ENCODE measurements around the gene DGKI. TPM values are rescaled to one million over a fixed set of nuclear protein-coding genes. Genes with fewer than 3 reads are reported as not detected.

Gene DGKI
- total and polyA plus RNA-seq, 2 donors (not counting 1 experiment from before 2014, with no cell fraction given), result 0.74 to 2.1 TPM

- Histone ChIP-seq H3K4me2 (ENCODE audit: extremely low read depth, insufficient read depth, low read length) (no peak overlapping the region), H4K20me1 (ENCODE audit: control insufficient read depth, extremely low read depth, insufficient read depth, low read length) (no peaks in the 10 kb centered on the region), H3K9me3 (ENCODE audit: control insufficient read depth, insufficient read depth, low read depth, low read length) (no peaks in the 10 kb centered on the region), H3K36me3 (ENCODE audit: control insufficient read depth, insufficient read depth, low read length) (peaks cover 13% of the 10 kb centered on the region), H3K79me2 (ENCODE audit: control insufficient read depth, insufficient read depth, low read length) (no peaks in the 10 kb centered on the region), H3K27ac (ENCODE audit: insufficient read depth, low read length) (no peak overlapping the region), H3K4me1 (ENCODE audit: control insufficient read depth, extremely low read depth, insufficient read depth, low read length) (no peaks in the 10 kb centered on the region), H3K4me3 (replicated peaks in 1 of 4; ENCODE audit: control extremely low read depth in 1 of 4, insufficient read depth in 1 of 4, low read depth in 3 of 4, low read length in 4 of 4) (no peak overlapping the region), H3K9ac (ENCODE audit: insufficient read depth, low read length) (no peak overlapping the region), H2AFZ (ENCODE audit: low read length) (no peak overlapping the region), H3K27me3 (ENCODE audit: control insufficient read depth, insufficient read depth, low read length) (no peaks in the 10 kb centered on the region)
- DNase-seq (ENCODE audit: low read depth in 2 of 2), result no peak
- TF ChIP-seq CTCF (conservative IDR thresholded peaks at IDR 0.05 in 1 of 2, IDR thresholded peaks at IDR 0.05 in 1 of 2; ENCODE audit: low read depth in 1 of 2, low read length in 2 of 2) (no peak), EZH2 (IDR thresholded peaks at IDR 0.05; ENCODE audit: low read length, missing control alignments) (no peak)
Observed at GRCh38 chr7:137891016-137891655, 44.4 kb upstream of the DGKI start.

- peaks cover 2% of the 10 kb centered on the region for H3K79me2 ChIP-seq (ENCODE audit: control insufficient read depth, insufficient read depth, low read length)
- no peak overlapping the region for H3K4me2 ChIP-seq (ENCODE audit: extremely low read depth, insufficient read depth, low read length)
- TF ChIP-seq EZH2 (IDR thresholded peaks at IDR 0.05; ENCODE audit: low read length, missing control alignments), result no peak
- TF ChIP-seq CTCF (conservative IDR thresholded peaks at IDR 0.05 in 1 of 2, IDR thresholded peaks at IDR 0.05 in 1 of 2; ENCODE audit: low read depth in 1 of 2, low read length in 2 of 2), result no peak
- H3K4me1 ChIP-seq (ENCODE audit: control insufficient read depth, extremely low read depth, insufficient read depth, low read length), result no peaks in the 10 kb centered on the region
- H3K9ac ChIP-seq (ENCODE audit: insufficient read depth, low read length), result no peak overlapping the region
- no peak for DNase-seq (ENCODE audit: low read depth in 2 of 2)
- no peaks in the 10 kb centered on the region for H4K20me1 ChIP-seq (ENCODE audit: control insufficient read depth, extremely low read depth, insufficient read depth, low read length)
- peaks cover 11% of the 10 kb centered on the region for H3K36me3 ChIP-seq (ENCODE audit: control insufficient read depth, insufficient read depth, low read length)
- no peaks in the 10 kb centered on the region for H3K9me3 ChIP-seq (ENCODE audit: control insufficient read depth, insufficient read depth, low read depth, low read length)
- no peak overlapping the region for H2AFZ ChIP-seq (ENCODE audit: low read length)
- no peak overlapping the region for H3K4me3 ChIP-seq (replicated peaks in 1 of 4; ENCODE audit: control extremely low read depth in 1 of 4, insufficient read depth in 1 of 4, low read depth in 3 of 4, low read length in 4 of 4)
- H3K27me3 ChIP-seq (ENCODE audit: control insufficient read depth, insufficient read depth, low read length), result no peaks in the 10 kb centered on the region
- H3K27ac ChIP-seq (ENCODE audit: insufficient read depth, low read length), result no peak overlapping the region
Observed at GRCh38 chr7:137890449-137890921, 43.7 kb upstream of the DGKI start.

- no peaks in the 10 kb centered on the region for H3K9me3 ChIP-seq (ENCODE audit: control insufficient read depth, insufficient read depth, low read depth, low read length)
- H4K20me1 ChIP-seq (ENCODE audit: control insufficient read depth, extremely low read depth, insufficient read depth, low read length), result no peaks in the 10 kb centered on the region
- TF ChIP-seq EZH2 (IDR thresholded peaks at IDR 0.05; ENCODE audit: low read length, missing control alignments) (no peak), CTCF (conservative IDR thresholded peaks at IDR 0.05 in 1 of 2, IDR thresholded peaks at IDR 0.05 in 1 of 2; ENCODE audit: low read depth in 1 of 2, low read length in 2 of 2) (no peak)
- peaks cover 11% of the 10 kb centered on the region for H3K36me3 ChIP-seq (ENCODE audit: control insufficient read depth, insufficient read depth, low read length)
- no peak overlapping the region for H3K9ac ChIP-seq (ENCODE audit: insufficient read depth, low read length)
- H3K4me3 ChIP-seq (replicated peaks in 1 of 4; ENCODE audit: control extremely low read depth in 1 of 4, insufficient read depth in 1 of 4, low read depth in 3 of 4, low read length in 4 of 4), result no peak overlapping the region
- no peak for DNase-seq (ENCODE audit: low read depth in 2 of 2)
- no peak overlapping the region for H3K4me2 ChIP-seq (ENCODE audit: extremely low read depth, insufficient read depth, low read length)
- no peak overlapping the region for H2AFZ ChIP-seq (ENCODE audit: low read length)
- H3K27ac ChIP-seq (ENCODE audit: insufficient read depth, low read length), result no peak overlapping the region
- H3K79me2 ChIP-seq (ENCODE audit: control insufficient read depth, insufficient read depth, low read length), result peaks cover 2% of the 10 kb centered on the region
- peaks cover 3% of the 10 kb centered on the region for H3K4me1 ChIP-seq (ENCODE audit: control insufficient read depth, extremely low read depth, insufficient read depth, low read length)
- no peaks in the 10 kb centered on the region for H3K27me3 ChIP-seq (ENCODE audit: control insufficient read depth, insufficient read depth, low read length)
Observed at GRCh38 chr7:137888241-137888640, 41.5 kb upstream of the DGKI start.
